Neural crest cell (in vitro differentiated cells): ENCODE measurements around the gene AMZ2. TPM values are rescaled to one million over a fixed set of nuclear protein-coding genes. Genes with fewer than 3 reads are reported as not detected.
"Not testable (repeated sequence)": the region's sequence is repeated elsewhere in the genome, so short reads cannot be mapped to it uniquely, and the experiment has no call there.

ENCODE experiments used
- DNase-seq: peaks from one replicate; pipeline ENCODE4 v3.0.0; 2021; ENCODE audit warnings: low read depth, mixed read lengths, low spot score
- H3K27ac Mint-ChIP-seq: one replicate; pipeline ENCODE4 v1.8.0; 2021; ENCODE audit warnings: mild to moderate bottlenecking, mixed read lengths; ENCODE audit not compliant: unreplicated experiment
- H3K27me3 Mint-ChIP-seq: 2 replicates; pipeline ENCODE4 v1.8.0; 2021; ENCODE audit warnings: low read depth, mild to moderate bottlenecking, mixed read lengths
- H3K36me3 Mint-ChIP-seq: 2 replicates; pipeline ENCODE4 v1.8.0; 2021; ENCODE audit warnings: low read depth, mild to moderate bottlenecking, mixed read lengths
- H3K4me1 Mint-ChIP-seq: 2 replicates; pipeline ENCODE4 v1.8.0; 2021; ENCODE audit warnings: mixed read lengths
- H3K4me3 Mint-ChIP-seq: one replicate; pipeline ENCODE4 v1.8.0; 2021; ENCODE audit warnings: mild to moderate bottlenecking, mixed read lengths
- H3K9me3 Mint-ChIP-seq: 2 replicates; pipeline ENCODE4 v1.8.0; 2021; ENCODE audit warnings: mixed read lengths
- CTCF ChIP-seq: fragments of 200-600 bp; sonication (generic); conservative IDR thresholded peaks from 2 replicates; pipeline ENCODE4 v1.5.0; 2021; ENCODE audit warnings: antibody characterized with exemption, mild to moderate bottlenecking
- total RNA-seq: library from RNA; stranded (reverse); gene quantifications from 2 replicates; pipeline ENCODE4 v1.2.1, GENCODE V29; 2021

AMZ2 gene
- total RNA-seq, 1 donor from 2014 or later: 87.5 TPM

DNA sequence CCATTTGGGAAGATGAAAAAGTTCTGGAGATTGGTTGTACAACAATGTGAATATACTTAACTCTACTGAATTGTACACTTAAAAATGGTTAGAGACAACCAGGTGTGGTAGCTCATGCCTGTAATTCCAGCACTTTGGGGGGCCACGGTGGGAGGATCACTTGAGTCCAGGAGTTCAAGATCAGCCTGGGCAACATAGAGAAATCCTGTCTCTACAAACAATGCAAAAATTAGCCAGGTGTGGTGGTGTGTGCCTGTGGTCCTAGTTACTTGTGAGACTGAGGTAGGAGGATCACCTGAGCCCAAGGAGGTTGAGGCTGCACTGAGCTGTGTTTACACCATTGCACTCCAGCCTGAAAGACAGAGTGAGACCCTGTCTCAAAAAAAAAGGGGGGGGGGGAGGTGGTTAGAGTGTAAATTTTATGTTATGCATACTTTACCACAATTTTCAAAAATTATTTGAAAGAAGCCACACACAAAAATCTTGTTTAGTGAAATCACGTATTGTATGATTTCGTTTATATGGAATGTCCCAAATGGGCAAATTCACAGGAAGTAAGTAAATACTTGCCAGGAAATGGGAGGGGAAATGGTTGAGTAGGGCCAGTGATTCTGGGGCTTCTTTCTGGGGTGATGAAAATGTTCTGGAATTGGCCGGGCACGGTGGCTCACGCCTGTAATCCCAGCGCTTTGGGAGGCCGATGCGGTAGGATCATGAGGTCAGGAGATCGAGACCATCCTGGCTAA is 37.1 kb upstream of the AMZ2 start:
- no peak overlapping the region for H3K4me3 Mint-ChIP-seq
- H3K27me3 Mint-ChIP-seq: peaks cover 2% of the 10 kb centered on the region
- DNase-seq: no peak
- no peak overlapping the region for H3K27ac Mint-ChIP-seq
- TF ChIP-seq CTCF: no peak
- peaks cover 19% of the 10 kb centered on the region for H3K4me1 Mint-ChIP-seq
- H3K36me3 Mint-ChIP-seq: peaks cover 17% of the 10 kb centered on the region
- H3K9me3 Mint-ChIP-seq: no peaks in the 10 kb centered on the region

DNA sequence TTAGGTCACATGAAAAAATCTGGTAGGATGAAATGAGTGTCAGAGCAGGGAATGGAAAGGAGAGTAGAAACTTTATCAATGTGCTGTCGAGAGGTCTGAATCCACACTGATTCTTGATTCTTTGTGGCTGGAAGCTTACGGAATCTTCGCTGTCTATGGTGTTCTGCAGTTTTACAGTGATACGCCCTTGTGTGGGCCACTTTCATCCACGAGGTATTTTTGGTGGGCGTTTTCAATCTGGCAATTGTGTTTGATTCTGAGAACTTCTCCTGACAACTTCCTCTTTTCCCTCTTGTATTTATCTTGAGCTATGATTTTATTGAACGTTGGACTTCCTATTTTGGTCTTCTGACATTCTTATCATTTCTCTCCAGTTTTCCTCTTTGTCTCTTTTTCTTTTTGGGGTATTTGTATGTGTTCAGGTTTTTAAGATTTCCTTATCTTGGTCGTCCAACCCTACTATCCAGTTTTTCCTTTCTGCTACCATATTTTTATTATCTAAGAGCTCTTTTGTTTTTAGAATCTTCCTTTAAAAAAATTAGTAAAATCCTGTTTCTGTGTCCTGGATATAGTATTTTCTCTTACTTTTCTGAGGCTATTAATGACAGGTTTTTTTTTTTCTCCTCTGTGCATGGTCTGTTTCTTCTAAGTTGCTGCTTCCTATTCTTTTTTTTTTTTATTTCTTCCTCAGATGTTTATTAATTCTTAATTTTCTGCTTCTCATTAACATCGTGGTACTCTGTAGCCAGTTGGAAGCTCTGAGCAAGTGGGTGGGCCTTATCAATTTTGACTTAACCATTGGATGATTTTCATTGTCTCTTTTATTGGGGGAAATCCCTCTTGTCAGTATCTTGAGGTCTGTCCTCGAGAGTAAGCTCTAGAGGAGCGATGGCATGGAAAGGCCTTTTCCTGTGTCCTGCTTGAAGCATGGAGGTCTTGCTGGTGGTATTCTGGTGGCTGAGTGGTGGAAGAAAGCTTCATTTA is 34.1 kb upstream of the AMZ2 start:
- H3K27ac Mint-ChIP-seq, H3K4me1 Mint-ChIP-seq, H3K9me3 Mint-ChIP-seq, DNase-seq, H3K27me3 Mint-ChIP-seq, H3K4me3 Mint-ChIP-seq: not testable (repeated sequence)
- H3K36me3 Mint-ChIP-seq: peaks cover 10% of the 10 kb centered on the region

DNA sequence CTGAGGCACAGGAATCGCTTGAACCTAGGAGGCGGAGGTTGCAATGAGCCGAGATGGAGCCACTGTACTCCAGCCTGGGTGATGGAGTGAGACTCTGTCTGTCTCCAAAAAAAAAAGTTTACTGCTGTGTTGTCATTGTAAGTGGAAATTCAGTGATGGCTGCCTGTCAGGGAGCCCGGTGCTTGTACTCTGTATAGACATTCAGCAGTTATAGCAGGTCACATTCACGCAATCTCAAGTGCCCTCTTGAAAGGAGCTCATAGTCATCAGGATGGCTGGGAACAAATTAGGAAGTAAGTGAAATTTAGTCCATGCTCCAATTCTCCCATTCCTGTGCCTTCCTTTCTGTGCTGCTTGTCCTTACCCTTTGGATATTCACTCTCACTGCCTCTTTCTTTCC is 32.4 kb upstream of the AMZ2 start:
- H3K4me3 Mint-ChIP-seq, H3K9me3 Mint-ChIP-seq, H3K27ac Mint-ChIP-seq, DNase-seq, H3K27me3 Mint-ChIP-seq, H3K36me3 Mint-ChIP-seq, H3K4me1 Mint-ChIP-seq: not testable (repeated sequence)

DNA sequence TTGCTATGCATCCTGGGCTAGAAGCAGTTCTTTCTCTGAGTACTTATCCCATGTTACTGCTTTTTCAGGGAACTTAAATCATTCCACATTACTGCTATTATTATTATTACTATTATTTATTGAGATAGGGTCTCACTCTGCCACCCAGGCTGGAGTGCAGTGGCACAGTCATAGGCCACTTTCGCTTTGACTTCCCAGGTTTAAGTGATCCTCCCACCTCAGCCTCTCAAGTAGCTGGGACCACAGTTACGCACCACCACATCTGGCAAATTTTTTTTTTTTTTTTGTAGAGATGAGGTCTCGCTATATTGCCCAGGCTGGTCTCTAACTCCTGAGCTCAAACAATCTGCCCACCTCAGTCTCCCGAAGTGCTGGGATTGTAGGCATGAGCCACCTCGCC is 28.4 kb upstream of the AMZ2 start:
- not testable (repeated sequence) for DNase-seq, H3K27ac Mint-ChIP-seq, H3K4me1 Mint-ChIP-seq, H3K36me3 Mint-ChIP-seq, H3K27me3 Mint-ChIP-seq, H3K4me3 Mint-ChIP-seq, H3K9me3 Mint-ChIP-seq

DNA sequence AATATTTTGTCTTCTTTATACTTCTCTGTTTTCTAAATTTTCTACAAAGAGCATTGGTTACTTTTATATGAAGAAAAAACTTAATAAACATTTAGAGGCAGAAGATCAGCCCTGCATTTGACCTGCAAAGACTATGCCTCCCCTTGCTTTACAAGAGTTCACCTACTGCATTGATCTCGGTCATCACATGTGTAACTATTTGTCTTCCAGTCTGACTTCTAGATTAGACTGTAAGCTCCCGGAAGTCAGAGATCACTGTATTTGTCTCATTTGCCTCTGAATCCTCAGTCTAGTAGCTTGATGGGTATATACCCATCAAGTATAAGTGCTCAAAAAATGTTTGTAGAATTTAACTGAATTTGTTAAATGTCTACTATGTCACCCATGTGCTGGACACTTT is 27.7 kb upstream of the AMZ2 start:
- not testable (repeated sequence) for H3K27ac Mint-ChIP-seq, H3K27me3 Mint-ChIP-seq, H3K4me1 Mint-ChIP-seq, H3K36me3 Mint-ChIP-seq, H3K4me3 Mint-ChIP-seq, DNase-seq, H3K9me3 Mint-ChIP-seq

DNA sequence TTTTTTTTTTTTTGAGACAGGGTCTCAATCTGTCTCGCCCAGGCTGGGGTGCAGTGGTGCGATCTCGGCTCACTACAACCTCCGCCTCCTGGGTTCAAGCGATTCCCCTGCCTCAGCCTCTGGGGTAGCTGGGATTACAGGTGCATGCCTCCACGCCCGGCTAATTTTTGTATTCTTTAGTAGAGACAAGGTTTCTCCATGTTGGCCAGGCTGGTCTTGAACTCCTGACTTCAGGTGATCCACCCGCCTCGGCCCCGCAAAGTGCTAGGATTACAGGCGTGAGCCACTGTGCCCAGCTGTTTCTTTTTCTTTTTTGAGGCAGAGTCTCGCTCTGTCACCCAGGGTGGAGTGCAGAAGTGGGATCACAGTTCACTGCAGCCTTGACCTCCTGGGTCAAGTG is 27.1 kb upstream of the AMZ2 start:
- H3K36me3 Mint-ChIP-seq, H3K9me3 Mint-ChIP-seq, H3K27me3 Mint-ChIP-seq, DNase-seq, H3K4me1 Mint-ChIP-seq, H3K27ac Mint-ChIP-seq, H3K4me3 Mint-ChIP-seq: not testable (repeated sequence)

DNA sequence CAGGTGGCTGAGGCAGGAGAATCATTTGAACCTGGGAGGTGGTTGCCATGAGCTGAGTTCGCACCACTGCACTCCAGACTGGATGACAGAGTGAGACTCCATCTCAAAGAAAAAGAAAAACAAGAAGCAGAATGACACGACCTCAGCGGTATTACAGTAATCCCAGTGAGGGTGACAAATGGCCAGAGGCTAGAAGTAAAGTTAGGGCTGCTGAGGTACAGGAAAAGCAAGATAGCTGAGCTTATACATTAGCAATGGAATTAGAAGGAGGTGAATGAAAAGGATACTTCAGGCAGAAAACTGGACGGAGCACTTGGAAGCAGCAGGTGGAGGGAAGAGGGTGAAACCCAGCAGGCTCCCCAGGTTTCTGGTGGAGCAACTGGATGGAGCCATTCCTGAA is 26.1 kb upstream of the AMZ2 start:
- Mint-ChIP-seq H3K36me3 (no peaks in the 10 kb centered on the region), H3K9me3 (peaks cover 3% of the 10 kb centered on the region), H3K27me3 (no peaks in the 10 kb centered on the region), H3K27ac (peak overlapping the region; percentile 78), H3K4me1 (peaks cover 8% of the 10 kb centered on the region), H3K4me3 (no peak overlapping the region)
- DNase-seq: no peak
- no peak for TF ChIP-seq CTCF

- no peaks in the 10 kb centered on the region for H3K27me3 Mint-ChIP-seq
- H3K9me3 Mint-ChIP-seq: peaks cover 3% of the 10 kb centered on the region
These were observed 25.2 kb upstream of the AMZ2 start for GRCh38 chr17:68222606-68223005.

DNA sequence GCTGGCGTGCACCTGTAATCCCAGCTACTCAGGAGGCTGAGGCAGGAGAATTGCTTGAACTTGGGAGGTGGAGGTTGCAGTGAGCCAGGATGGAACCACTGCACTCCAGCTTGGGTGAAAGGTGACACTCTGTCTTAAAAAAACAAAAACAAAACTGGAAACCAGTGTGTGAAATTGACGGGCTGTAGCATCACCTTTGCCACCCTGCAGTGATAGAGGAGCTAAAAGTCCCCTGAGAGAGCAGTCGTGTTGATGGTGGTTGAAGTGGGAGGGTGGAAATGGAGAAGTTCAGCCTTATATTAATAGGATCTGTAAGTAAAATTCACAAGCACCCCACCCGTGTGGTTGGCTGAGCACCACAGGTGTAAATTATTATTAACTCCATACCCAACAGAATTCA is 22.8 kb upstream of the AMZ2 start:
- H3K27ac Mint-ChIP-seq, H3K9me3 Mint-ChIP-seq, H3K36me3 Mint-ChIP-seq, H3K4me3 Mint-ChIP-seq, DNase-seq, H3K27me3 Mint-ChIP-seq, H3K4me1 Mint-ChIP-seq: not testable (repeated sequence)

More at GRCh38 chr17:68222606-68223005, 25.2 kb upstream of the AMZ2 start:
- Mint-ChIP-seq H3K27ac (peak overlapping the region; percentile 23), H3K4me1 (peaks cover 8% of the 10 kb centered on the region), H3K36me3 (peaks cover 2% of the 10 kb centered on the region), H3K4me3 (no peak overlapping the region)
- TF ChIP-seq CTCF: no peak
- no peak for DNase-seq

GRCh38 chr17:68228039-68228680 is 19.7 kb upstream of the AMZ2 start:
- not testable (repeated sequence) for H3K9me3 Mint-ChIP-seq, H3K27me3 Mint-ChIP-seq, H3K36me3 Mint-ChIP-seq, DNase-seq, H3K4me1 Mint-ChIP-seq, H3K27ac Mint-ChIP-seq, H3K4me3 Mint-ChIP-seq
